Activated naive CD8-positive, alpha-beta T cell treated with anti-CD3 and anti-CD28 coated beads, Interleukin-2, amount 50 U/mL, for 24 hours (primary cell): Measurements from ENCODE around the gene CASP1.
"Not testable (repeated sequence)": the region's sequence is repeated elsewhere in the genome, so short reads cannot be mapped to it uniquely, and the experiment has no call there.

ENCODE experiments used
- ATAC-seq: fragments of 150-1000 bp; cut with Tn5 transposase; one replicate; pipeline ENCODE4 v1.10.0; 2021
- DNase-seq: peaks from one replicate; pipeline ENCODE4 v3.0.0; 2021
- H3K27ac Mint-ChIP-seq: one replicate; pipeline ENCODE4 v1.8.0; 2021; ENCODE audit warnings: mild to moderate bottlenecking, mixed read lengths
- H3K27me3 Mint-ChIP-seq: one replicate; pipeline ENCODE4 v1.8.0; 2021; ENCODE audit warnings: mixed read lengths
- H3K36me3 Mint-ChIP-seq: one replicate; pipeline ENCODE4 v1.8.0; 2021; ENCODE audit warnings: low read depth, mixed read lengths
- H3K4me1 Mint-ChIP-seq: one replicate; pipeline ENCODE4 v1.8.0; 2021; ENCODE audit warnings: mixed read lengths
- H3K4me3 Mint-ChIP-seq: one replicate; pipeline ENCODE4 v1.8.0; 2021; ENCODE audit warnings: mild to moderate bottlenecking, moderate library complexity, mixed read lengths
- H3K9me3 Mint-ChIP-seq: one replicate; pipeline ENCODE4 v1.8.0; 2021; ENCODE audit warnings: mixed read lengths

Gene CASP1

DNA sequence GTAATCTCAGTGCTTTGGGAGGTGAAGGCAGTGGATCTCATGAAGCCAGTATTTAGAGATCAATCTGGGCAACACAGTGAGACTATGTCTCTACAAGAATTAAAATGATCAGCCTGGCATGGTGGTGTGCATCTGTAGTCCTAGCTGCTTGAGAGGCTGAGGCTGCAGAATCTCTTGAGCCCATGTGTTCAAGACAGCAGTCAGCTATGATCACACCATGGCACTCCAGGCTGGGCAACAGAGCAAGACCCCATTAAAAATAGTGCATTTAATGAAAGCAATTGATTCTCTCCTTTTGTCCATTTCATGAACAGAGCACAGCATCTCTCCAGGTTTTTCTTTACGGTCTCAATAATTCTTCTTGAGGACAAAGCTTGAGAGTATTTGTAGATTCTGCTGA is 21.5 kb upstream of the CASP1 start:
- no peak for DNase-seq
- Mint-ChIP-seq H3K27me3 (peaks cover 2% of the 10 kb centered on the region), H3K9me3 (no peaks in the 10 kb centered on the region), H3K36me3 (no peaks in the 10 kb centered on the region), H3K4me1 (no peaks in the 10 kb centered on the region), H3K27ac (no peak overlapping the region), H3K4me3 (no peak overlapping the region)
- ATAC-seq, result no peak

DNA sequence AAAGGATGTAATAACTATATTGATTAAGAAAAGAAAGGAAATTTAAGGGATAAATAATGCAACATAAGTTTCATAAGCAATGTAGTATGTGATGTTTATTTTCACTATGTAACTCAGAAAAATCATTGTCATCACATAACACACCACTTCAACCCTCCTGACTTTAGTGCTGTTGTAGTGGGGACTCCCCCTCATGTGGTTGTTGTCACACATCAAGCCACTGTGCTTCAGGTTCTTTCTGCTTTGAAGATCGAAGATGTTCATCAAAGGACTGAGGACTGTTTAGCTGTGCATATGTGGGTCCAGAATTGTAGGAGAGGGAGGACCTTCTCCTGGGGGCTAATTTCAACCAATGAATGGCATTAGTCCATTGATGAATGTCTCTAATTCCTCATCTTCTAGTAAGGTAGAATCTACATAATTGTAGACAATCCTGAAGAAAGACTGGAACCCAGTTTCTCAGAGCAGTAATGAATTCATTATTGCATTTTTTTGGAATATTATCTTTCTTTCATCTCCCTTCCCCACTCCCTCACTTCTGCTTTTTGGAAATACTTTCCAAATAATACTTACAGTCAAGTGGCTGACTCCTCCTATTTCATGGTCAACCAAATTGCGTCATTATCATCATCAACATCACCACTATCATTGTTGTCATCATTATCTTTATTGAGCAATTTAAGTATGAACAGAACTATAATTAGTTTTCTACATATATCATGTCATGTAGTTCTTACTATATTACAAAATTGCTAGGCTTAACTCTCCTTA is 20.0 kb upstream of the CASP1 start:
- H3K36me3 Mint-ChIP-seq, result no peaks in the 10 kb centered on the region
- H3K9me3 Mint-ChIP-seq, result no peaks in the 10 kb centered on the region
- ATAC-seq (peak; percentile 46), DNase-seq (no peak)
- H3K4me1 Mint-ChIP-seq, result no peaks in the 10 kb centered on the region
- no peak overlapping the region for H3K27ac Mint-ChIP-seq
- no peak overlapping the region for H3K4me3 Mint-ChIP-seq
- no peaks in the 10 kb centered on the region for H3K27me3 Mint-ChIP-seq

DNA sequence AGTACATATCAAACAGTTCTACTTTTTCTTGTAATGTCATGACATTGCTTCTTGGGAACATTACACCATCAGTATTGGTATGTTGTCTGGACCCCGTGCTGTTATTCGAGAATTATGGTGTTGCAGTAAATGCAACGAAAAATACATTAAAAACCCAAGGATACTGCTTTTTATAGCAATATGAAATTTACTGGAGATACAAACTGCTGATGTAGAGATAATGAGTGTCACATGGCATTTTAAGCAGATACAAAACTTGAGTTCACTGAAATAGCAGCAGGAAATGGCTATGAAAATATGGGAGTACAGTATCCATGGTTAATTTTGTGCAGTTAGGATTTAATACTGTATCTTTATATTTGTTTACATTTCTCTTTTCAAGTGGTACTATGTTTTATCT is 17.5 kb upstream of the CASP1 start:
- H3K36me3 Mint-ChIP-seq, result no peaks in the 10 kb centered on the region
- no peak overlapping the region for H3K27ac Mint-ChIP-seq
- H3K4me3 Mint-ChIP-seq, result no peak overlapping the region
- no peaks in the 10 kb centered on the region for H3K27me3 Mint-ChIP-seq
- DNase-seq (no peak), ATAC-seq (no peak)
- H3K4me1 Mint-ChIP-seq, result no peaks in the 10 kb centered on the region
- no peaks in the 10 kb centered on the region for H3K9me3 Mint-ChIP-seq

DNA sequence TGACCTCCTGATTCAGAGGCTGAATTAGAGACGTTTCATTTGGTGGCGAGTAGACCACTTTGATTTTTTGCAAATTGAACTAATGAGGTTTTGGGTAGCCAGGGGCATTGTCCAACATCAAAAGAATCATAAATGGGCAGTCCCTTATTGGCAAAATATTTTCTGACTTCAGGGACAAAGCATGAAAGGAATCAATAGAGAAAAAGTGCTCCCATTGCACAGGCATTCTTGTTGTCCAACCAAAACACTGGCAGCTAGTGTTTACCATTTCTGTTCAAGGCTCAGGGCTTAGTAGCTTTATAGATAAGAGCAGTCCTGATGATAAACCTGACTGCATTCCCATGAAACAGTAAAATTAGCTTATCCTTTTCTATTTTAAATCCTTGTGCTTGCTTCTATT is 16.6 kb upstream of the CASP1 start:
- H3K27me3 Mint-ChIP-seq, result no peaks in the 10 kb centered on the region
- no peak for DNase-seq
- no peak overlapping the region for H3K4me3 Mint-ChIP-seq
- peaks cover 9% of the 10 kb centered on the region for H3K4me1 Mint-ChIP-seq
- no peaks in the 10 kb centered on the region for H3K9me3 Mint-ChIP-seq
- no peak overlapping the region for H3K27ac Mint-ChIP-seq
- no peaks in the 10 kb centered on the region for H3K36me3 Mint-ChIP-seq
- no peak for ATAC-seq

DNA sequence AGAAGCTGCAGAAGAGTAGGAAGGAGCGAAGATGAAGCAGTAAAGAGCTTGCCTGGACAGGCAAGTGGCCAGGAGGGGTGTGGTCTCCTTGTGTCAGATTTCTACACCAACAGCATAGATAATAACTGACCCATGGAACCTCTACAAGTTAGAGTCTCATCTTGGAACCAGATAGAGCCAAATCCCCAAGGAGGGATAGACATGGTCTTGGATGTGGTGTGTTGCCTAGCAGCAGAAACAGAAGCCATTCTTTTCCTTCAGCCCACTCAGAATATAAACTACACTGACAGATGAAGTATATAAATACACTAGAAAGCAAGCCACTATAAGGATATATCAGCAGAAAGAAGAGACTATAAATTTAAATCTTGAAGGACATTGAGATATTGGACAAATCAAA is 14.5 kb upstream of the CASP1 start:
- H3K36me3 Mint-ChIP-seq, result no peaks in the 10 kb centered on the region
- peaks cover 26% of the 10 kb centered on the region for H3K4me1 Mint-ChIP-seq
- no peaks in the 10 kb centered on the region for H3K9me3 Mint-ChIP-seq
- DNase-seq, result no peak
- no peak overlapping the region for H3K4me3 Mint-ChIP-seq
- no peaks in the 10 kb centered on the region for H3K27me3 Mint-ChIP-seq
- no peak for ATAC-seq
- no peak overlapping the region for H3K27ac Mint-ChIP-seq

DNA sequence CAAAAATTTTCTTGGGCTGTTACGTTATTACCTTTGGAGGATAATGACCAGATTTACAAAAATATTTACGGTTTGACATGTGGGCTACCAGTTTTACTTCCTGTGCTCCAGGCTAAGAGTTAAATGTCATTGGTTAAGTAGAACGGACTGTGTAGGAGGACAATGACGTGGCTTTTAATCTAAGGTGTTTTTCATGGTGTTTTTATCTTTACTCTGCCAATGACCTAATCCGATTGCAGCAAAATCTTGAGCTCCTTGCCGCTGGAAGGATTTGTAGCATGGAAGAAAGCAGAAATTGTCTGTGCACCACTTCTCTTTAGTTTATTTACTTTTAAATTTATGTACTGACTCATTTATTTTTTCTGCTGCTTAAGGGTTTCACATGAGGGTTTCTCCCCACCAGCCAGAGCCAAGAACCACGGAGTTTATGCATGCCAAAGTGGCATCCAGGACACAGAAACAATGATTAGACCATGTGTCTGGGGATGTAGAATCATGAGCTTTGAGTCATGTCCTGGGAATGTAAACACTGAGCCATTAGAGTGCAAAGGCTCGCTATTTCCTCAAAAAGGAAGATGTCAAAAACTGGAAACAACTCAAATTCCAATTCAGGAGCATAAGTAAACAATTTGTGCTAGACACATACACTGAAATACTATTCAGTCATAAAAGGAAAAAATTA is 12.1 kb upstream of the CASP1 start:
- no peak for ATAC-seq
- no peaks in the 10 kb centered on the region for H3K27me3 Mint-ChIP-seq
- H3K4me3 Mint-ChIP-seq, result no peak overlapping the region

DNA sequence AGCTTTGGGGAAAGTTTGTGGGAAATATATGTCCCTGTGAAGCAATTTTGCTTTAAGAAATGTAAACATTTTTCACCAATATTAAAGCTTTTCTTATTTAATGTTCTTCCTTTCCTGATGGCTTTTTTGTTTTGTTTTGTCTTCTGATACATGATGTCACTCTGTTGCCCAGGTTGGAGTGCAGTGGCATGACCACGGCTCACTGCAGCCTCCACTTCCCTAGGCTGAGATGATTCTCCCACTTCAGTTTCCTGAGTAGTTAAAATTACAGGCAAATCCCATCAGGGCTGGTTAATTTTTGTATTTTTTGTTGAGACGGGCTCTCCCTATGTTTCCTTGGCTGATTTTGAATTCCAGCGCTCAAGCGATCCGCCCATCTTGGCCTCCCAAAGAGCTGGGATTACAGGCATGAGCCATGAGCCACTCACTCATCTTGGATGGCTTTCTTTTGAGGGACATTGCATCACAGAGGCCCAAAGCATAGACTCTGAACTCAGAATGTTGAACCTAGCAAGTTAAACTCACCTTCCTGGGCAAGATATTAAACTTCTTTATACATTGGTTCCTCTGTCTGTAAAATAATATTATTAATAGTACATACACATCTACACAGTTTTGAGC is 10.8 kb upstream of the CASP1 start:
- Mint-ChIP-seq H3K4me3 (peak overlapping the region; percentile 87), H3K27ac (peak overlapping the region; percentile 91), H3K36me3 (peaks cover 12% of the 10 kb centered on the region), H3K4me1 (peaks cover 55% of the 10 kb centered on the region), H3K9me3 (no peaks in the 10 kb centered on the region), H3K27me3 (no peaks in the 10 kb centered on the region)
- DNase-seq (no peak), ATAC-seq (no peak)

More for the DNA sequence above, 12.1 kb upstream of the CASP1 start:
- Mint-ChIP-seq H3K36me3 (peaks cover 3% of the 10 kb centered on the region), H3K27ac (no peak overlapping the region), H3K4me1 (peaks cover 48% of the 10 kb centered on the region), H3K9me3 (no peaks in the 10 kb centered on the region)
- DNase-seq, result no peak

DNA sequence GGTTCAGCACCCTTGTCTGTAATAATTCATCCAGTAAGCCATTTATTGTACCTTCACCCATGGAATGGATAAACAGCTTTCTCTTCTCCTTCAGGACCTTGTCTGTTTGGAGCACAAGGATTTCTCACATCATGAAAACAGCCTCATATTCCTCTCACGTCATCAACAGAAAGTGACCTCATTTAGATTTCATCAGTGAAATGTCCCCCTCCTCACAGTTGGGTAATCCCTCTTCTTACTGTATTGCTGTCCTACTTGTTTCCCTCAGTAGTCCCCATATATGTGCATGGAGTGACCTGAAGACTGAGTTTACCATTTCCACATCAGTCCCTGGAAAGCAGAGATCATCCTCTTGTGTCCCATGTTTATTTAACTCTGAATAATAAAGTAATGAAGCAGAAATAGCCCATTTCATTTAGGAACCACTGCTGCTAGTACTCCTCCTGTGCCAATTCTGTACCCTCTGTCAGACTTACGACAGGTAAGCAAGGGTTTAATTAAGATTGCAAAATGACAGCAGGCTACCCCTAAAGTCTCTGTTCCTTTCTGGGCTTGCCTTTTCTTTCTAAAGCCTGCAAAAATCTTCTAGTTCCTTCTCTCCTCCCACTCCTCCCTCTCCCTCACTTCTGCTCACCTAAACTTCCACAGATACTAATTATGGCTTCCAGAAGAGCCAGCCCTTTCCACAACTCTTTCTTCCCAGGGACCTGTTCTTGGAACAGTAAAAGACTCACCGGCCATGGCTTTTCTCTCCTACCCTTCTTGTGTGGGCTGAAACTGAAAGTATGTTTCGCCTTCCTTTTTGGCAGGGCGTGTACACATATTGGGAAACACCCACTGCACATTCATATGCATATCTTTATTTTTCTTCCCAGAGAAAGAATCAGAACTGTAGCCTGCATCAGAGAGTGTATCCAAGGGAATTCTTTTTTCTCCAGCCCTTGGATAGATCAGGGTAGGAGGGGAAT is 9.9 kb upstream of the CASP1 start, which contains the start of gene CARD16:
Gene CARD16, minus strand, starts transcription at position 779 of the 968 bp plus-strand sequence. Its CDS starts 38 bp downstream, at position 741.
- H3K4me1 Mint-ChIP-seq, result peaks cover 56% of the 10 kb centered on the region
- peak; percentile 92 for ATAC-seq
- peak within 1 kb of the TSS; percentile 91 for H3K27ac Mint-ChIP-seq
- not testable (repeated sequence) for H3K27me3 Mint-ChIP-seq, H3K9me3 Mint-ChIP-seq
- H3K36me3 Mint-ChIP-seq, result peaks cover 20% of the 10 kb centered on the region
- DNase-seq, result peak; percentile 37
- H3K4me3 Mint-ChIP-seq, result peak within 1 kb of the TSS; percentile 87

DNA sequence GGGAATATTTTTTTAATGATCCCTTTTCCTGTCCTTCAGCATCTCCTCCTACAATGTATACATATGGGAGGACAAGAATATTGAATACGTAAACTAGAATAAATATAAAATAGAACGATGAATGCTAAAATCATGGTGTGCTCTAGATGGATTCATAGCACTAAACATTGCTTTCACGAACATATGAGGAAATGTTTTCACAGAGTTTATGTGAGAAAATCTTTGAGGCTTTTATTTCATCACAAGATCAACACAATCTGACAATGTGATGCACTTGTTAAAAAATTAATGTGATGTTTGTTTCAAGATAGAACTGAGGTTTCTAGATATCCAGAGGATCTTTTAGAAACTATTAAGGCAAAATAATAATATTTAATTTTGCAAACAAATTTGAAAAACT is 7.2 kb upstream of the CASP1 start:
- no peak overlapping the region for H3K27ac Mint-ChIP-seq
- H3K27me3 Mint-ChIP-seq, result no peaks in the 10 kb centered on the region
- no peak for ATAC-seq
- no peak overlapping the region for H3K4me3 Mint-ChIP-seq
- H3K4me1 Mint-ChIP-seq, result peaks cover 59% of the 10 kb centered on the region
- peaks cover 4% of the 10 kb centered on the region for H3K9me3 Mint-ChIP-seq
- H3K36me3 Mint-ChIP-seq, result peaks cover 33% of the 10 kb centered on the region
- no peak for DNase-seq

DNA sequence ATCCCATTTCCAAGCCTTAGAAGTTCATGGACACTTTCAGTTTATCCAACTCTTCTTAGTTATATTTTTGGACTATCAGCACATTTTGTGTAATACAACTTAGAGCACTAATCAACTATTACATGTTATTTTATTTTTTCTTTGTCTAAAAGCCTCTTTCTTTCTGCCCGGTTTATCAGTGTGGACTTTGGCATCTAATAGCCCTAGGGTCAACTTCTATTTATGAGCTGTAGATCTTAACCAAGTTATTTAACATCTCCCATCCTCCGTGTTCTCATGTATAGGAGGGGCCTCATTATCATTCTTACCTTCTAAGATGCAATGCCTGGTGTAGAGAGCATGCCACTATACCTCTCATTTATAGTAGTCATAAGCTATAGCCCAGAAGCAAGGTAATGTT is 5.8 kb upstream of the CASP1 start:
- Mint-ChIP-seq H3K4me3 (no peak overlapping the region), H3K36me3 (peaks cover 33% of the 10 kb centered on the region), H3K4me1 (peaks cover 48% of the 10 kb centered on the region), H3K9me3 (peaks cover 4% of the 10 kb centered on the region), H3K27me3 (no peaks in the 10 kb centered on the region), H3K27ac (no peak overlapping the region)
- DNase-seq (no peak), ATAC-seq (no peak)

DNA sequence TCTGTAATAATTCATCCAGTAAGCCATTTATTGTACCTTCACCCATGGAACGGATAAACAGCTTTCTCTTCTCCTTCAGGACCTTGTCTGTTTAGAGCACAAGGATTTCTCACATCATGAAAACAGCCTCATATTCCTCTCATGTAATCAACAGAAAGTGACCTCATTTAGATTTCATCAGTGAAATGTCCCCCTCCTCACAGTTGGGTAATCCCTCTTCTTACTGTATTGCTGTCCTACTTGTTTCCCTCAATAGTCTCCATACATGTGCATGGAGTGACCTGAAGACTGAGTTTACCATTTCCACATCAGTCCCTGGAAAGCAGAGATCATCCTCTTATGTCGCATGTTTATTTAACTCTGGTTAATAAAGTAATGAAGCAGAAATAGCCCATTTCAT is 556 bp downstream of the CASP1 start:
- H3K36me3 Mint-ChIP-seq, result peaks cover 30% of the 10 kb centered on the region
- H3K27me3 Mint-ChIP-seq, result not testable (repeated sequence)

DNA sequence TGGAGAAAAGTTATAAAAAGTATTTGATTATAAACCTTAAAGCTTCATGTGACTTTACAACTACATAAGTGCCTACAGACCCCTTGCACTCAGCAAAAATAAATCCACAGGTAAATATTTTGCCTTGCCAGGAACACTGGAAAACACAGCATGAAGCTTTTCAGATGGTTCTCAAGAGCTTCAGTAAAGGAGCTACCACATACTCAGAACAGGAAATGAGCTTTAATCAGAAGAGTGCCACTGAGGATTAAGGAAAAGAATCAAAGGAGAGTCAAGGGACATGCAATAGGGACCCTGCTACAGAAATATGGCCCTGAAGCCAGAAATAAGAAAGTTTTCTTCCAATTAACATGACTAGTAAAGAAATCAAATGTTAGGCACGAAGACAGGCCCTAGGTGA is 1.2 kb downstream of the CASP1 start:
- DNase-seq (no peak), ATAC-seq (peak; percentile 50)
- H3K27ac Mint-ChIP-seq, result peak overlapping the region; percentile 94
- H3K27me3 Mint-ChIP-seq, result no peaks in the 10 kb centered on the region
- H3K4me1 Mint-ChIP-seq, result peaks cover 46% of the 10 kb centered on the region
- H3K9me3 Mint-ChIP-seq, result peaks cover 4% of the 10 kb centered on the region
- peak overlapping the region; percentile 87 for H3K4me3 Mint-ChIP-seq
- H3K36me3 Mint-ChIP-seq, result peaks cover 34% of the 10 kb centered on the region

More for the DNA sequence above, 556 bp downstream of the CASP1 start:
- H3K4me3 Mint-ChIP-seq, result peak overlapping the region; percentile 87
- not testable (repeated sequence) for DNase-seq, ATAC-seq, H3K9me3 Mint-ChIP-seq
- peak overlapping the region; percentile 94 for H3K27ac Mint-ChIP-seq
- H3K4me1 Mint-ChIP-seq, result peaks cover 46% of the 10 kb centered on the region

DNA sequence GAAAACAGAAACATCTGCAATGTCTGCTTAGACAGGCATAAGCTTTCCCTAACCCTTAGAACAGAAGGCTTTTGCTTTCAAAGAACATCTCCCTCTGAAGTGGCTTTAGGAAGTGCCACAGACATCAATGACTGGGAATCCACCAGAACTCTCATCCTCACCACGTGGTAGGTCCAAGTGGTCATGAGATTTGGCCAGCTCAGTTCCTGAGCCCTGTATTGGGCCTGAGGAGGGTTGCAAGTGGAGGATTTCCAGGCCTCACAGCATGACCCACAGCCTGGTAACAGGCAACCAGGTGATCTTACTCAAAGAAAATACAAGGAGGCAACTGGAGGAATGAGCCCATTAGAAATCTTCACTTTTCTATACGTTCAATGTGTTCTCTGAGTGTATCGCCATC is 1.6 kb downstream of the CASP1 start:
- peak; percentile 34 for ATAC-seq

DNA sequence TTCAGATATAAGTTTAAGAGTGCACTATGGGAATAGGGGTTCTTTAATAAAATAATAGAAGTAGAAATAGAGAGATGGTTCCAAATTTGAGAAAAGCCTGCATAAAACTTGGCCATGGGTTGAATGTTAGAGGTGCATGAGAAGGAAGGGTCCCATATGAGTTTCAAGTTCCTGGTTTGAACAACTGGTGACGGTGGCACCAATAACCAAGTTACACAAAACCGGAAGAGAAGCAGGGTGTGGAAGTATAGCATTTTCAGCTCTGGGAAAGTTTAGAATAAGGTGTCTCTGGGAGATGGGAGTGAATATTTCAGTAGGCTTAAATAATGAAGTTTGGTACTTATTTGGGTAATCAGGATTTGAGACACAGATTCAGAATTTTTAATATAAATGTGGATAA is 2.4 kb downstream of the CASP1 start:
- ATAC-seq (no peak), DNase-seq (no peak)
- Mint-ChIP-seq H3K27ac (peak overlapping the region; percentile 37), H3K36me3 (peaks cover 35% of the 10 kb centered on the region), H3K4me3 (peak overlapping the region; percentile 87), H3K9me3 (no peaks in the 10 kb centered on the region), H3K4me1 (peaks cover 46% of the 10 kb centered on the region), H3K27me3 (no peaks in the 10 kb centered on the region)

More for the DNA sequence above, 1.6 kb downstream of the CASP1 start:
- Mint-ChIP-seq H3K36me3 (peaks cover 34% of the 10 kb centered on the region), H3K4me3 (peak overlapping the region; percentile 87), H3K27ac (peak overlapping the region; percentile 94), H3K4me1 (peaks cover 45% of the 10 kb centered on the region), H3K27me3 (no peaks in the 10 kb centered on the region), H3K9me3 (peaks cover 4% of the 10 kb centered on the region)
- no peak for DNase-seq
